CD4-positive, alpha-beta T cell treated with Interleukin-17A for 4 hours (primary cell): ENCODE results near the gene C1QB.
A peak's percentile ranks its signal among the peaks of the same experiment; 100 is the strongest.

Experiments
- DNase-seq: peaks from one replicate; pipeline ENCODE4 v3.0.0-alpha.2; 2020; ENCODE audit warnings: mixed read lengths

Gene C1QB, protein sequence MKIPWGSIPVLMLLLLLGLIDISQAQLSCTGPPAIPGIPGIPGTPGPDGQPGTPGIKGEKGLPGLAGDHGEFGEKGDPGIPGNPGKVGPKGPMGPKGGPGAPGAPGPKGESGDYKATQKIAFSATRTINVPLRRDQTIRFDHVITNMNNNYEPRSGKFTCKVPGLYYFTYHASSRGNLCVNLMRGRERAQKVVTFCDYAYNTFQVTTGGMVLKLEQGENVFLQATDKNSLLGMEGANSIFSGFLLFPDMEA

DNA sequence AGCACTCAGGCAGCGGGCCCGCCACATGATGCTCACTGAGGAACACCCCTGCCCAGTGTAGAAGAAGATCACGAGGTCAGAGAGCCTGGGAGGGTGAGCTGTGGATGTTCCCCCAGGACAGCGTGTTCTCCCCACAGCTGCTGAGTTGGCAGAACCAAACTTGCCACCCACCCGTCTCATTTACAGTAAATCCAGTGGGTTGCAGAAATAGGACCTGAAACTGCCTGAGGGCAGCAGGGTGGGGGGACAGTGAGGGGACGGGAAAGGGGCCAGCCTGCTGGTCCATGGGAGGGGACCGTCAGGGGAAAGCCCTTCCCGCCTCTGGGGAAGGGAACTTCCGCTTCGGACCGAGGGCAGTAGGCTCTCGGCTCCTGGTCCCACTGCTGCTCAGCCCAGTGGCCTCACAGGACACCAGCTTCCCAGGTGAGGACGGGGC lies at the start of gene C1QB:
Gene C1QB (plus strand): TSS at position 356 of the 436 bp plus-strand sequence. CDS start 6,227 bp downstream, outside the sequence.
- DNase-seq, result no peak

DNA sequence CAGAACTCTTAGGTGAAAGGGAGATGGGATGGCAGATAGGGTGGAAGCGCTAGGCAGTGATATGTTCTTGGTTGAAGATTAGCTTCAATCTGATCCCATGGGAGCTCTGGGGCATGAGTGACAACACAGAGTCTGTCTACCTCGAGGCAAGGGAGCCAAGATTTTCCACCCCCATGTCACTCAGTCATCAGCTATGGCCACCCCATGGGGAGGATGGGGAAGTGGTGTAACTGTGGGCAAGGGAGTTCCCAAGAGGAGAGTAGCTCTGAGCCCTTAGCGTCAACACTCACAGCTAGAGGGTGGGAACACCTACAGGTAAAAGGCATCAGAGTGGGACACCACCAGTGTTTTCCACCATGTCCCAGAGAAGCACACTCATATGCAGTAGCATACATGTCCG lies 46.9 kb upstream of the C1QB start:
- DNase-seq, result no peak

DNA sequence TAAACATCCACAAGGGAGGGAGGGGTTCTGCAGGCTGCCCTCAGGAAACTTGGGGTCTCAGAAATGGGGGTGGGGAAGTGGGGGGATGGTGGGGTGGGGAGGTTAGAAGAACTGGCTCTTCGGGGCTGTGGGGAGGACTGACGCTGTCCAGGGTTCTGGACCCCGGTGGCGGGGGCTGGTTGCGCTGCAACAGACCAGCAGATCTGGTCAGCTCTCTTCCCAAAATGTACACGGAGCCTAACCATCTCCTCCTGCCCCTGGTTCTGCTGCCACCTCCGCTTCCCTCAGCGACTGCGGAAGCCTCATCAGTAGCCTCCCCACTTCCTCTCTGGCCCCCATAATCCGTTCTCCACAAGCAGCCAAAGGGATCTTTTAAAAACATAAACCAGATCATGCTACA lies 45.9 kb upstream of the C1QB start:
- no peak for DNase-seq

DNA sequence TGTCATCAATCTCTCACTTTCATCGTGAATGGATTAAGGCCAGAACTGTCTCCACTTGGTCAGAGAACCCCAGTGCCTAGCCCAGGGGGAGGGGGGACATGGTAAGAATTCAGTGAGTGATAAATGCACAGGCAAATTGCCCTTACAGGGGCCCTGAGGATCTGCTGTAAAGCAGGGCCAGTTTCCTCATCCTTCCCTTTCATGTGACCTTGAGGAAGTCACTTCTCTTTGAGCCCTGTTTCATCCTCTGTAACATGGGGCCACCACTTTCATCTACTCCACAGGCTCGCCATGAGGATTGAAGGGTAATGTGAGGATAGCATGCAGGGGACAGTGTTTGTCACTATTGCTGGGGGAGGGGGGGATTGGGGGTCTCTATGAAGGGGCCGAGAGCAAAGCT lies 44.7 kb upstream of the C1QB start:
- DNase-seq, result no peak

DNA sequence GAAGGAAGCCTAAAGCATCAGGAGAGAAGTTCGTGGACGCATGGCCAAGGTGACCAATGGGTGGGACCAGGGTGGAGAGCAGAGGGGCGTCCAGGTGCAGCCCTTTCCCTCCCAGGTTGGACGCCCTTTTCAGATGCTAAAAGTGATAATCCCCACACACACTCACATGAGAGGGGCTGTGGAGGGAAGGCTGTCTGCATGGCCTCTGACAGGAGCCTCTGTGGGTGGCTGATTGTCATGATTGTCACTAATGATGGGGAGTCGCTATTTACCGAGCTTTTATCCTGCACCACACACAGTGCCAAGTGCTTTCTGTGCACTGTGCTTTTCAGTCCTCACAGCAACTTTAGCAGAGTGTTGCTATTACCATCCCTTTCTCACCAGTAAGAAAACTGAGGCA lies 43.7 kb upstream of the C1QB start:
- DNase-seq, result no peak

DNA sequence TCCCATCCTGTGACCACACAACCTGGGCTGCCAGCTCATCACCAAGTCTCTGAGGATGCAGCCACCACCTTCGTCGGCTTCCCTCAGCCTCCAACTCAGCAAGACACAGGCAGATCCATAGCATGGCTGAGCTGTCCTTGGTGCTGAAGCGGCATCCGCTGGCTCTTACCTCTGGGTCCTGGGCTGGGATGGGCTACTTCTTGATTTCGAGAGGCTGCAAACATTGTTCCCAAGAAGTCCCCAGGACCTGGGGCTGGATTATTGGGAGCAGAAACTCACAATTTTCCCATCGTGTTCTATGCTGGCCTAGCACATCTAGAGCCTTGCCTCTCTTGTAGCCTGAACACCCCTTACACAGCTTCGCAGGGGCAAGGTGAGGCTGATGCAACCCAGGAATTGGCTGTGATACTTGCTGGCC lies 41.5 kb upstream of the C1QB start:
- DNase-seq, result peak; percentile 21

DNA sequence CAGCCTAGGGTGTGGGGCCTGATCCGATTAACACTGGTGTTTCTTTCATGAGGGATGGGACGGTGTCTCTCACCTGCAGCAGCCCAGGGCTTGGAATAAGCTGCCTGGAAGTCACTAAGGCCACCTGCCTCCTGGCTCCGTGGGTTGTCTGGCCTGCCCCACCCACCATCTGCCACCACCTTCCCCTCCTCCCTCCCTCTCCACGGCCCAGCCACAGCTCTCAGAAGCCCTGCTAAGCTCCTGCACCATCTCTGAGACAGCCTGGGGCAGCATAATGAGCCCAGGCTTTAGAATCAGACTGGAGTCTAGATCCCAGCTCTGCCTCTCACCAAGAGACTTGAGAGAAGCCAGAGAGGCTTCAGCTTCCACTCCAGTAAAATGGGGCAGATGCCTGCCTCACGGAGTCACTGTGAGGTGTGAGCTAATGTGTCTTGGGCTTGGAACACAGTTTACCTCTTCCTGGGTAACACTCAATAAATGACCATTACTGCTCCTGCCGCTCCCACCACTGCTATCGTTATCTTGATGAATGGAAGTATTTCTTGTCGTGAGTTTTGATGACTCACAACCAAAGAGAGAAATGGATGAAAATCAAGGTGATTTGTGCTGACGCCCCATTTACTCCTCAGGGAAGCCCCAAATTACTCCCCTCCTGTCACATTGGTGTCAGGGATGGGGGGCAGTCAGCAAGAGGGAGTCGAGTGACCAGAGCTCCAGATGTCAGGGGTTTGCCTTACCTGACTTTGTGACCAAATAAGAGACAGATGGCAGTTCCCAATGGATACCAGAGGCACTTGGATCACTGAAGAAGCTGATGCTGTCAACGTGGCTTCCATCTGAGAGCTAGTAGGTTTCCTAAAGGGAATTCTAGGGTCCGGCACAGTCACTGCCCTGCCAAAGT lies 40.1 kb upstream of the C1QB start:
- DNase-seq, result no peak

DNA sequence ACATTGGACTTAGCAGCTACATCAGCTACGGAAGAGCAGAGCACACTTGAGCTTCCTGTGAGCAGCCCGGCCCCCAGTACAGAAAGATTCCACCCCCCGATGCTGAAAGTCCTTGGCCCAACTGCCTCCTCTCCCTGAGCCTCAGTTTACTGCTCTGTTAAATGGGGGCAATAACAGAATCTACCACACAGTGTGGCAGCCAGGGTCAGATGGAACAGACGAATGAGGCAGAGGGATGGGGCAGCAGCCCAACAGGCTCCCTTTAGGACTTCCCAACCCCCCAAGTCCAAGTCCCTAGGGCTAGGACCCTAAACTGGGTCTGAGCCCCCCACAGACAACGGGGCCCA lies 39.5 kb upstream of the C1QB start:
- no peak for DNase-seq

DNA sequence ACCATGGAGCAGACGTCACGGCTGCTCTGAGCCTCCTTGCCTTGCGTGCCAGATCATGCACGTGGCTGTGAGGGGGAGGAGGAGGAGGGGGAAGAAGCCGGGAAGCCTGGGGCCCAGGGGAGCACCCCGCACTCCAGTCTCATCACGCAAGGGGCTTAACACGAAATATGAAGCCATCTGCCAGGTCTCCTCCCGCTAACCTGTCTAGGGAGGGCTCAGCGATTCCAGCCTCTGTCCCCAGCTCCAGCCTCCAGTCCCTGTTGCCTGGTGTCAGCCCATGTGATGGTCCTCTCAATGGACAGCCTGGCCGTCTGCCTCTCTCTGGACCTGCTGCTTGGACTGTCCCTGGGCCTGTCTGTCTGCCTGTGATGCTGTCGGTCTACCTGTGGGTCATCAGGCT lies 39.1 kb upstream of the C1QB start:
- DNase-seq, result no peak

DNA sequence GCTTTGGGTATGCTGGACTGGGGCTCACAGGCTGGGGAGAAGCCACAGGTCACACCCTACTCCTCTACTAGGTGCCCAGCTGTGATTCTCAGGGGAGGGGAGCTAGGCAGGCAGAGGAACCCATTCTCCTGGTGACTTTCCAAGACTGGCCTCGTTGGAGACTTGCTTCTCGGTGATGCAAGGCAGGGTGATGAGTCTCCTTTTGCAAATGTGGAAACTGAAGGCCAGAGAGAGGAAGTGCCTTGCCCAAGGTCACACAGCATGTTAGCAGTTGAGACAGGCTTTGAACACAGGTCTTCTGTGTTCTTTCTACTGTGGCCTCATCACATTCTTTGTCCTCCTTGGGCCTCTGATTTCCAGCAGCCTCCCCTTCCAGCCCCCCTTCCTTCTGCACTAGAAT lies 37.1 kb upstream of the C1QB start:
- DNase-seq, result no peak

DNA sequence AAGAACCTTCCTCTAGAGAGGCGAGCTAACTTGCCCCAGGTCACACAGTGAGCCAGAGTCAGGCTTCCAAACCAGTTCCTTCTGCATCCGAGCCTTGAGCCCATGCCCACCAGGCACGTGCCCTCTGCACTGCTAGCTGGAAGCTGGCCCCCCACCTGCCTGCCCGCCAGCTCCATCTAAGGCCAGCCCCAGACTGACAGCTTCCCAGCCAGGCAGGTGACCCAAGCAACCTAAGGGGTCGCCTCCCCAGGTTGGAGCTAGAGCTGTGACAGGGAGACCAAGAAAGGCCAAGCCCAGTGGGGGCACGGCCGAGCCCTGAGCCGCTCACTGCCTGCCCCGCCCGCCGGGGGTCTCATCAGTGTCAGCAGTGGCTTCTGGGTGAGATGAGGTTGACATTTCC lies 36.5 kb upstream of the C1QB start:
- DNase-seq, result no peak

DNA sequence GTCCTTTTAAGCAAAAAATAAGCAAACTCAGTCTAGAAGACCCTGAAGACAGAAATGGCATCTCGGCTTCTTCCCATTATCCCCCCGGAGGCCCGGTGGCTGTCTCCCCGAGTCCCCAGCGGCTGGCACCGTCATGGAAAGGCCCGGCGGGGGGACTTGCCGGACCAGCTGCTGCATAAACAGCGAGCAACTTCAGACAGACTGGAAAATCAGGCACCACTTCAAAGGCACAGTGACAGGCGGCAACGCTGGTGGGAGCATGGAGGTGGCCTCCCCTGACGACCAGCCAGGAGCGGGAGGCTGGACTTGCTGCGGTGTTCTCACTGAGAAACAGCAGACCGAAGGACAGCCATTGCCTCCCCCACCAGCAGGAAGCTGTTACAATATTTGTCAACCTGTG lies 35.0 kb upstream of the C1QB start:
- DNase-seq, result no peak

DNA sequence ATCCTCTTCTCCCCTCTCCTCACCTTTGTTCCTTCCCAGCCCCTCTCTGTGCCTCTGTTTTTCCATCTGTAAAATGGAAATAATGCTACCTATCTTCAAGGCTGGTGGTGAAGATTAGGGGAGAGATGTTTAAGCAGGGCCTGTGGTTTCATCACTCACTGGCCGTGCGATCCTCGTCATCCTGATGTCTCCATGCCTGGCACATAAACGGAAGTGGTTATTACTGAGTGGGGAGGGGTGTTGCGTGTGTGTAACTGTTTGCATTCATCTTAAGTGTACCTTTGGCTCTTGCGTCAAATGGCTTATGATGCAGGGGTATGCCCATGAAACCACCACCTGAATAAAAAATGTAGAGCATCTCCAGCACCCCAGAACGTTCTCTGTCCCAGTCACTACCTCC lies 33.8 kb upstream of the C1QB start:
- no peak for DNase-seq

DNA sequence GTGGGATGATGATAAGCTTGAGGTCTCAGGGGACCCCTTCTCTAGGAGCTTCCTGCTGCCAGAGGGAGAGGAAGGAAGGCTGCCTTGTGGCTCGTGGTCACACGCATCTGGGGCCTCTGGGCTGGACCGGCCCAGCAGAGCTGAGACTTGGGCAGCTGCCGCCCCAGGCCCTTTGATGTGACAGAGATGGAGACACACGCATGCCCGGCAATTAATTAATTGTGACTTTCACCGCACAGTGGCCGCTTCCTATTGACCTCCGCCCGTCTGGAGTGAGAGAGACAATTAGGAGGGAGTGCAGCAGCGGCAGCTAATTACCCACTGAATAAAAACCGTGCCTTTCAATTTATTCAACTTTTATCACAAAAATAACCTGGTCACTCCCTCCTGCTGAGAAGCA lies 33.2 kb upstream of the C1QB start:
- DNase-seq, result no peak

DNA sequence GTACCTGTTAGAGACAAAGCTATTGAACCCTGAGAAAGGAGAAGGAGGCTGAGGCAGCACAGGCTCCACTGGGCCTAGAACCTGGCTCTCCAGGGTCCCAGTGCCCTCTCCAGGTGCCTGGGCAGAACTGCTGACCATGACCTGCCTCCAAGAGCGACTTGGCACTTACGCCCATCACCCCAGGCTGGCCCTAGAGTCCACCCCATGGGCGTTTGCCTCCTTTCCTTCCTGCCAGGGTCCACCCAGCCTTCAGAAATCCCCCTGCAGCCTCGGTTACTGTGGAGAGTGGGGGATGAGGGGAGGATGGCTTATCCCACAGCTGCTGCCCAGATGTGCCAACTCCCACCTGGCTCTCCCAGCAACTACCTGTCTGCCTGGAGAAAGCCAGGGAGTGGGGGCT lies 31.3 kb upstream of the C1QB start:
- no peak for DNase-seq

DNA sequence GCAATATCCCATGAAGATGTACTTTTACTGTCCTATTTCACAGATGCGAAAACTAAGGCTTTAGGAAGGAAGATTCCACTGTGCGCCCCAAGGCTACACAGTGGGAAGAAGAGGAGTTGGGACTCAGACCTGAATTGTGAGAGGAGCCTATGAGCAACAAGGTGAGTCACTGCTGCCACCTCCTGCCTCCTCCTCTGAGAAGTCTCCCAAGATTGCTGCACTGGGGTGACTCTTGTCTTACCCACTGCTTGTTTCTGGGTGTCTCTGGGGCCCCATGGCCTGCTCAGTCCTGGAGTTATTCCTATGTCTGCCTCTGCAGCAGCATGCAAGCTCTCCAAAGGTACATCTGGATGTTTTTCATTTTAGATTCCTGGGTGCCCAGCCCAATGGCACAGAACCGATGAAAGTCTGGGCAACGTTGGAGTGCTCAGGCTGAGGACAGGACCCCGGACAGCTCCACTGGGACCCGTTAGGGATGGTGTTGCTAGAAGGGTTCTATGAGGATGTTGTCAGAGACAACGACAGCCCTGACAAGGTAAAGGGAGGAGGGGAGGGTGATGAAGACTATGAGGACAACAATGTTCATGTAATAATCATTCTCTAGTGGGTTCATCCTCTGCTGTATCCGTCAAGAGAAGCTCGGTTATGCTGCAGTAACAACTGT lies 27.6 kb upstream of the C1QB start:
- DNase-seq, result no peak

DNA sequence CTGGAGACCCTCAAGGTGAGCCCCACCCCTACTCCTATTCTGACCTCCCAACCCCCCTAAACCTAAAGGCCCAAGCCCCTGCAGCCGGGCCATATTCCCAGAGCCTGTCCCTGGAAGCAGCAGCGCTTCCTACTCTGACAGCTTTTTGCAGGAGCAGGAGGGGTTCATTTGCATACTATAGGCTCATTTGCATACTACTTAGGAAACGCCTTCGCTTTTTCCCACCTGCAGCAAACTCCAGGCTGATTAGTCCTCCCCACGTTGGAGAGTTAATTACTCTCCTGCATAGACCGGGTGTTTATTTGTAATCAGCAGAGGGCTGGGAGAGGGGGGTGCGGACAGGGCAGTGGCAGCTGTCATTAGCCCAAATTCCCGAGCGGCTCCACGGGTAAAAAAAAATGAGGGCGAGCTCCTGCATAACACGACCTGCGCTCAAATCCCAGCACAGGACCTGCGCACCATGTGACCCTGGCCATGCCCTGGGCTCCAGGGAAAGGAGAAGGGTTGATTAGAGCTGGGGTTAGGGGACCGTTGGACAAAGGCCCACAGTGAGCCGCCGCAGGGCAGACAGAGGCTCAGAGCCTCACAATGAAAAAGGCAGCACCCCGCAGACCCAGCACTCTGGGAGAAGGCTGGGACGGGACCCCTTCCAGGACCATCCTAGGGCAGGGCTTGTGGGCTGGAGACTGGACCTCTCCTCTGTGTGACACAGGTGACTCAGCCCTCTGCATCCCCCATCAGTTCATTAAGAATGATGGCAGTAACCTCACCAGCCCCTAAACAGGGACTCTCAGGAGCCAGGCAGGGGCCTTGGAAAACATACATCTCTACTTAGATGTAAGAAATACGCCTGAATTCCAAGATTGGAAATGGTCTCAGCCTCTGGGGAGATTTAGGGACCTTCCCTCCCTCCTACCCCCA lies 26.5 kb upstream of the C1QB start:
- DNase-seq, result no peak

DNA sequence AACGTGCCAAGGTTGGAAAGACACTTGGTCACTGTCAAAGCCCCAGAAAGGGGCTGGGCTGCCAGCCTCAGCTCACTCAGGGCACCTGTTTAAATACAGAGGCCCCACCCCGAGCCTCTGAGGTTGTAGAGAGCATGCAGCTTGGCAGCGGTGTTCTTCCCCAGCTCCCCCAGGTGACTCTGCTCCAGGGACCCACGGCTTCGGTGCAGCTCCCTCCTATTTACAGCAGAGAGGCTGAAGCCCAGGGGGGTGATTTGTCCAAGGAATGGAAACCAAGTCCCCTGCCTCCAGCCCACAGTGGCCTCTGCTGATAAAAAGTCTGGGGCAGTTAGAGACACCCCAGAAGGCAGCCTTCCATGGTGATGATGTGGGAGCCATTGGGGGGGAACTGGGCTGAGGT lies 25.7 kb upstream of the C1QB start:
- no peak for DNase-seq

DNA sequence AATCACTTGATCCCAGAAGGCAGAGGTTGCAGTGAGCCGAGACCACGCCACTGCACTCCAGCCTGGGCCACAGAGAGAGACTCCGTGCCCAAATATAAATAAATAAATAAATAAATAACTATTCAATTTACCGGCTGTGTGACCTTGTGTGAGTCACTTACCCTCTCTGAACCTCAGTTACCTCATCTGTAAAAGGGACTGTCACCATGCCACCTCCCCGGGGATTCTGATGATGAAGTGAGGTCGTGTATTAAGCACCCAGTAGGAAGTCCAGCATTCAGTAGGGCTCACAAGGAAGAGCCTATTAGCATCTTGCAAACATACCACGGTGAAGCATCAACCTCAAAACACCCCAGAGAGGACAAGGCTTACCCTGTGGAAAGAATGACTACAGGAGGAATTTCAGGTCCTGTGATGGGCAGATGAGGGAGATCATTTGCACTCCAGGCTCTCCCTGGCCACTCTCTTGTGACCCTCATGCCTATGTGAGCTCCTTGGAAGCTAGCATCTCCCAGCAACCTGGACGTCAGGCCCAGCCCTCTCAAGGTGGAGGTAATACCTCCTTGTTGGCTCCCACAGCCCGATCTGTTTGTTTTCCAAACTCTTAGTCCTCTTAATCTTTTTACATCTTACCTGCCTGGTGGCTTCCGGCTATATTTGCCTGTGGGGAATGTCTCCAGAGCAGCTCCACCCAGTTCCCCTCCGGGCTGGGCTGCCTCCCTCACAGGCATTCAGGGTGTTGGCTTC lies 24.2 kb upstream of the C1QB start:
- DNase-seq, result no peak

DNA sequence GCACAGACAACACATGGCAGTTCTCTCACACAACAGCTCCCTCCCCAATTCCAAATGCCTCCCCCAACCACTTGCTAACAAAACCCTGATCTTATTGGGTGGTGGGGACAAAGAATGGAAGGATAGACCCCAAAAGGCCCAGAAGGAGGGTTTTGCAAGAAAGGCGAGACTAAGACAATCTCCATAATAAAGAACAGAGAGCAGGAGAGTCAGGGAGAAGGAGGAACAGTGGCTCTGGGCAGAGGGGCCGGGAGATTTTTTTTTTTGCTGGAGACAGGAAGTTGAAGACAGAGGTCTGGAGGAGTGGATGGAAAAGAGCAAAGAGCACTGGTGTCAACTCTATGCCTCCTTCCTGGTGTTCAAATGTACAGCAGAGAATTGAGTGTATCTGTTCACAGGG lies 23.1 kb upstream of the C1QB start:
- DNase-seq, result no peak

DNA sequence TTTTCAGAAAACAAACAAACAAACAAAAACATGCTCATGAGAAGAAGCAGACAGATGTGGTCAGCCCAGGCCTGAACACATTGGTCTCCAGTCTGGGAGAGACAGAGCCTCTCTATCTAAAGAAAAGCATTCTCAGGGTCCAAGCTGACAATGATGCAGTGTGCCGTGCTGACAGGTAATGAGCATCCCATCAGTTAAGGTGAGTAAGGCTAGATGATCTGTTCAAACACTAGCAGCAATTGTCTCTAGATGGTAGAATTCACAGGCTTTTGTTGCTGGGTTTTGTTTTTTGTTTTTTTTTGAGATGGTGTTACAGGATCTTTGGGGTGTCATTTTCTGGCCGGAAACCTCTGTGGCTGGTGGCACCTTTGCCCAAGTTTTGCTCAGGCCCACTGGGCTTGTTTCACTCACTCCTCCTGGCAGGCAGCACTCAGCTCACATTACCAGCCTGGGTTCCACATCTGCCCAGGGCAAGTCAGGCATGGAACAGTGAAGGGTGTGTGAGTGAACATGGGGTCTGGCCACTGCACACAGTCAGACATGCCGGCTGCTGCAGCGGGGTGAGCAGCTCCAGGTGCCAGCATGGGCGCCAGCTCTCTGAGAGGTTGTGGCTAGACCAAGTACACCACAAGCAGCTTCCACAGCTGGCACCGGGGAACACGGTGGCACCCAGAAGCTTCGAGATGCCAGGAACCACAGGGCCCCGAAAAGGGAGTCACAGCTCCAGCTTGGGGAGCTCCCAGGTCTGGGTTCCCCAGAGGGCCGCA lies 19.2 kb upstream of the C1QB start:
- DNase-seq, result no peak
